Measurements from ENCODE around the gene DFFB.

DNA sequence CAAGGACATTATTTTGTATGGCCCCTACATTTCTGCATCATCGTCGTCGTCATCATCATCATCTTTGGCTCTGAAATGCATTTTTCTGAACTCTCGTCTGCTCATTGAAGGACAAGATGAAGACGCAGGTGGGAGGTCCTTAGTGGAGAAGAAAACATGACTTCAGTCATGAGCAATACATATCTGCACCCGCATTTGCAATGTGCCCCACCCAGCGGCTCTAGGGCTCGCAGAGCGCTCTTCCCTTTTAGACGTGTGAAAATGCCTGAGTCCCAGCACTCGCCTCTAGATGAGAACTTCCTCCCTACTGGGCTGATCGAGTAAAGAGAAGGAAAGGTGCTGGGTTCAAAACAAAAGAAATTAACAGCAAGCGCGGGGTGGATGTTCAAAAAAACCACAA is 32.7 kb downstream of the DFFB start:
- no peak for TF ChIP-seq POLR2A (IDR thresholded peaks at IDR 0.05; ENCODE audit: low read depth, low read length)
- no peak for TF ChIP-seq POLR2AphosphoS5 (IDR thresholded peaks at IDR 0.05; ENCODE audit: low read depth, low read length)
